Peyer's patch (tissue), 4 donors: ENCODE data around the gene RCL1. TPM values are rescaled to one million over a fixed set of nuclear protein-coding genes. Genes with fewer than 3 reads are reported as not detected.

Experiments used
- DNase-seq, 3 donors: peaks; one replicate each; pipeline ENCODE4 v3.0.0-alpha.2; 2017 to 2019
- H3K27ac ChIP-seq, 4 donors: fragments of 200-600 bp; sonication (generic); one replicate each; pipeline ENCODE4 v1.5.1; 2016 to 2019
- H3K27me3 ChIP-seq, 2 donors: fragments of 200-600 bp; sonication (generic); one replicate each; pipeline ENCODE4 v1.5.1; 2019
- H3K36me3 ChIP-seq, 3 donors: fragments of 200-600 bp; sonication (generic); one replicate each; pipeline ENCODE4 v1.5.1; 2016 to 2019
- H3K4me1 ChIP-seq, 4 donors: fragments of 200-600 bp; sonication (generic); one replicate each; pipeline ENCODE4 v1.5.1; 2016 to 2019
- H3K4me3 ChIP-seq, 4 donors: fragments of 200-600 bp; sonication (generic); 1 replicate in 3 of 4; 2 replicates in 1 of 4; pipeline ENCODE4 v1.5.1; 2016 to 2019; ENCODE audit warnings: mild to moderate bottlenecking in 1 of 4
- H3K9me3 ChIP-seq, 4 donors: fragments of 200-600 bp; sonication (generic); one replicate each; pipeline ENCODE4 v1.5.1; 2016 to 2019; ENCODE audit warnings: mild to moderate bottlenecking in 1 of 4
- POLR2A ChIP-seq, 2 donors: fragments of 450-650 bp; IDR thresholded peaks; one replicate each; pipeline ENCODE4 v1.5.1; 2017; ENCODE audit warnings: antibody characterized with exemption in 2 of 2, mild to moderate bottlenecking in 2 of 2, moderate library complexity in 2 of 2
- total RNA-seq, 4 donors: library from RNA; depleted of rRNA; stranded (reverse); fragments of >200 nt; gene quantifications; one replicate each; pipeline ENCODE4 v1.1.0, GENCODE V29; 2016
- TF ChIP-seq, protein P1 (sequence below), 6 experiments: fragments of 450-650 bp in 4 of 6; fragments of 200-600 bp in 2 of 6; sonication (generic) in 1 of 6; IDR thresholded peaks; one replicate each; pipeline ENCODE4 v1.5.1; 2017 to 2019; ENCODE audit warnings: antibody characterized with exemption in 6 of 6, mild to moderate bottlenecking in 3 of 6, moderate library complexity in 1 of 6

Gene RCL1
- total RNA-seq, 4 donors from 2014 or later: 7.4 to 28.1 (median 19.5) TPM

DNA sequence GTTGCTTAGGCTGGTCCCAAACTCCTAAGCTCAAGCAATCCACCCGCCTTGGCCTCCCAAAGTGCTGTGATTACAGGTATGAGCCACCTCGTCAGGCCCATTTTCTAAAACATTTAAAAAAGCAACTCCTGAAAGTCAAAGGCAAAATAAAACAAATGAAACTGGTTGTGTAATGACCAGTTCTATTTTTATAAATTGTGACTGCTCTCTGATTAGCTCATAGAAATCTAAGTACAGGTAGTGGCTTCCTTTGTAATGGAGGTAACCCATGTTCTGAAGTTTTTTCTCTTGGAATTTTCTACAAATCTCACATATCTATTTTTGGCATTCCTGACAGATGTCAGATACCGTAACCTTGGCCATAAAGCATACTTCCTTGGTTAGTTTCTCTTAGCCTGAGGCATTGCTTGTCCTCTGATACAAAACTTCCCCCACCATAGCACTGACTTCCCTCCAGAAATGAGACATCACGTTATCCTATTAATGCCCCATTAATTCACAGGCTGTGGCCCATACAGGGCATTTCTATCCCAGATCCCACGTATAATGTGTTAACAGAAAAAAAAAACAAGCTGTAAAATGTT lies 37.6 kb upstream of the RCL1 start:
- no peaks in the 10 kb centered on the region for H3K27me3 ChIP-seq
- no peaks in the 10 kb centered on the region for H3K4me1 ChIP-seq
- H3K27ac ChIP-seq: no peak overlapping the region
- H3K4me3 ChIP-seq: no peak overlapping the region
- no peak for TF ChIP-seq POLR2A (IDR thresholded peaks at IDR 0.05)
- TF ChIP-seq, protein P1, sequence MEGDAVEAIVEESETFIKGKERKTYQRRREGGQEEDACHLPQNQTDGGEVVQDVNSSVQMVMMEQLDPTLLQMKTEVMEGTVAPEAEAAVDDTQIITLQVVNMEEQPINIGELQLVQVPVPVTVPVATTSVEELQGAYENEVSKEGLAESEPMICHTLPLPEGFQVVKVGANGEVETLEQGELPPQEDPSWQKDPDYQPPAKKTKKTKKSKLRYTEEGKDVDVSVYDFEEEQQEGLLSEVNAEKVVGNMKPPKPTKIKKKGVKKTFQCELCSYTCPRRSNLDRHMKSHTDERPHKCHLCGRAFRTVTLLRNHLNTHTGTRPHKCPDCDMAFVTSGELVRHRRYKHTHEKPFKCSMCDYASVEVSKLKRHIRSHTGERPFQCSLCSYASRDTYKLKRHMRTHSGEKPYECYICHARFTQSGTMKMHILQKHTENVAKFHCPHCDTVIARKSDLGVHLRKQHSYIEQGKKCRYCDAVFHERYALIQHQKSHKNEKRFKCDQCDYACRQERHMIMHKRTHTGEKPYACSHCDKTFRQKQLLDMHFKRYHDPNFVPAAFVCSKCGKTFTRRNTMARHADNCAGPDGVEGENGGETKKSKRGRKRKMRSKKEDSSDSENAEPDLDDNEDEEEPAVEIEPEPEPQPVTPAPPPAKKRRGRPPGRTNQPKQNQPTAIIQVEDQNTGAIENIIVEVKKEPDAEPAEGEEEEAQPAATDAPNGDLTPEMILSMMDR (IDR thresholded peaks at IDR 0.05): no peak
- no peaks in the 10 kb centered on the region for H3K36me3 ChIP-seq
- H3K9me3 ChIP-seq: no peaks in the 10 kb centered on the region
- no peak for DNase-seq

- TF ChIP-seq, protein P1 (IDR thresholded peaks at IDR 0.05): no peak
- TF ChIP-seq POLR2A (IDR thresholded peaks at IDR 0.05): no peak
- Histone ChIP-seq H3K9me3 (no peaks in the 10 kb centered on the region), H3K27me3 (no peaks in the 10 kb centered on the region), H3K4me1 (no peaks in the 10 kb centered on the region), H3K27ac (no peak overlapping the region), H3K4me3 (no peak overlapping the region), H3K36me3 (no peaks in the 10 kb centered on the region)
- no peak for DNase-seq
These were observed 36.3 kb upstream of the RCL1 start for GRCh38 chr9:4756420-4756819.

DNA sequence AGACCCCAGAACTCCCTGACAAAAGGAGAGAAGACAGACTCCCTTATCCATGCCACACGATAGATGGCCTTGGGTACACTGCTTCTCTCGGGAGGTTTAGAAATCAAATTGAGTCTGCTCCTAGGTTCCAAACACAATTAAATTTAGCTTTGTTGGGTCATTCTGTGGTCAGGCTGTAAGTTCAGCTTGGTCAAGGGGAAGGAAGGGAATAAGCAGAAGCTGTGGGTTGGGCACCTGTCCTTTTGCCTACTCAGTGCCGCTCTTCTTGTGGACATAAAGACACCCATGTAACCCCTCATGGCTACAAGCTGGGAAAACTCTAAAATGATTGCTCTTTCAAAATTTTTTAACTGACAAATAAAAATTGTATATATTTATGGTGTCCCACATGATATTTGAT lies 32.6 kb upstream of the RCL1 start:
- Histone ChIP-seq H3K27me3 (no peaks in the 10 kb centered on the region), H3K4me3 (no peak overlapping the region), H3K36me3 (no peaks in the 10 kb centered on the region), H3K27ac (no peak overlapping the region), H3K9me3 (no peaks in the 10 kb centered on the region), H3K4me1 (peaks cover 0 to 5% (median 0%) of the 10 kb centered on the region in 4 donors)
- no peak for DNase-seq
- TF ChIP-seq, protein P1 (IDR thresholded peaks at IDR 0.05): no peak
- TF ChIP-seq POLR2A (IDR thresholded peaks at IDR 0.05): no peak

DNA sequence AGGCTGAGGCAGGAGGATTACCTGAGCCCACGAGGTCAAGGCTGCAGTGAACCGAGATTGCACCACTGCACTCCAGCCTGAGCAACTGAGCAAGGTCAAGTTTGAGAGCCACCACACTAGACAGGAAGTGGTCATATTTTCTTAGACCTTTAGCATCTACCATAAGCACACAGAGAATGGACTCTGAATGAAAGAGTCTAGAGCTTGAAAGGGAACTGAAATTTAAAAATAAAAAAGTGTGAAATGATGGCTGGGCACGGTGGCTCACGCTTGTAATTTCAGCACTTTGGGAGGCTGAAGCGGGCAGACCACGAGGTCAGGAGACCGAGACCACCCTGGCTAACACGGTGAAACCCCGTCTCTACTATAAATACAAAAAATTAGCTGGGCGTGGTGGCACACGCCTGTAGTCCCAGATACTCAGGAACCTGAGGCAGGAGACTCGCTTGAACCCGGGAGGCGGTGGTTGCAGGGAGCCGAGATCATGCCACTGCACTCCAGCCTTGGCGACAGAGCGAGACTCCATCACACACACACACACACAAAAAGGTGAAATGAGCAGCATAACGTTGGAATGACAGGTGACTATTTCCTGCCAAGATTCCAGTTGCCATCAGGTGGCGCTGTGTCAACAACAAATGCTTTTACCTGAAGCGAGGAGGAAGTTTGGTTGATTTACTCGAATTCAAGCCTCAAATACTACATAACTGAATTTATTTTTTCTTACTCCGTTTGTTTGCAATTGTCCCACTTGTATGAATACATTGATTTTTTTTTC lies 30.4 kb upstream of the RCL1 start:
- Histone ChIP-seq H3K27ac (peak overlapping the region in 2 of 4 donors; percentile 35 to 46), H3K9me3 (no peaks in the 10 kb centered on the region), H3K4me3 (peak overlapping the region; percentile 12 to 44 (median 24)), H3K27me3 (no peaks in the 10 kb centered on the region), H3K4me1 (peaks cover 0 to 5% (median 0%) of the 10 kb centered on the region in 4 donors), H3K36me3 (no peaks in the 10 kb centered on the region)
- peak; percentile 78 to 95 (median 86) for DNase-seq
- TF ChIP-seq POLR2A (IDR thresholded peaks at IDR 0.05): no peak
- TF ChIP-seq, protein P1 (IDR thresholded peaks at IDR 0.05): peak; percentile 79 to 96 (median 92)

DNA sequence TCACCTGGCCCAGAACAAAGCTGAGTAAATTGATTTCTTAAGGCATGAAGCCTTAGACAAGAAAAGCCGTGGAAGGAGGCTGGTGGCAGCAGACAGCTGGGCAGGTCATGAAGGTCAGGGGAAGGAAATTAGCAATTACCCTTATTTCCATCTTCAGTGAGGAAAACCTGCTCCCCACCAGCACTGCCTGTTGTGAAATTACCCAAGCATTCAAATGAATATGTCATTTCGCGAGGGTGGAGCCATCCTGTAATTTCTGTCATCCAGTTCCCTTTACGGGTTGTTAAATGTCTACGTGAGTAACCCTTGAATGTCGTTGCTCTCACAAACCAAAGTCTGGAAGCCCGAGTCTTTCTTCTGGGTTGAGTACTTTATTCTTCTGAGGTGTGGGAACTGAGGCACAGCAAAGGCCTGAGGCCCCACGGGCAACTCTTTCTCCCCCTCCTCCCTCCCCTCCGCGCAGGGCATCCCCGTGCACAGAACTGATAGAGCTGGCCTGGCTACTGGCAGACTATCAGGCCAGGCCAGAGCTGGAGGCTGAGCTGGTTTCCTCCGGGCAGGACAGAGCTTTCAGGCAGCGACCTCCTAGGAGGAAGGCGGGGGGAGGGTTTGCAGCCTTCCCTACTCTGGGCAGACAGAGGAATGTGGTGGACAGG lies 29.7 kb upstream of the RCL1 start:
- Histone ChIP-seq H3K36me3 (no peaks in the 10 kb centered on the region), H3K9me3 (no peaks in the 10 kb centered on the region), H3K27me3 (no peaks in the 10 kb centered on the region), H3K27ac (peak overlapping the region in 2 of 4 donors; percentile 35 to 46), H3K4me1 (peaks cover 0 to 5% (median 0%) of the 10 kb centered on the region in 4 donors), H3K4me3 (peak overlapping the region; percentile 9 to 44 (median 24))
- peak in 2 of 3 donors; percentile 52 to 62 for DNase-seq
- TF ChIP-seq, protein P1 (IDR thresholded peaks at IDR 0.05): no peak
- no peak for TF ChIP-seq POLR2A (IDR thresholded peaks at IDR 0.05)
